Measurements from ENCODE around the gene CABLES2.

The CABLES2 gene

GRCh38 chr20:62403331-62403730 is 3.8 kb downstream of the CABLES2 start:
- no peak for DNase-seq

- DNase-seq, result no peak
Measured at GRCh38 chr20:62402456-62403150, 4.5 kb downstream of the CABLES2 start.

- DNase-seq, result no peak
Measured at GRCh38 chr20:62401331-62401779, 5.7 kb downstream of the CABLES2 start.

GRCh38 chr20:62400541-62400940 is 6.5 kb downstream of the CABLES2 start:
- no peak for DNase-seq

- no peak for DNase-seq
Measured at GRCh38 chr20:62400021-62400420, 7.1 kb downstream of the CABLES2 start.

DNA sequence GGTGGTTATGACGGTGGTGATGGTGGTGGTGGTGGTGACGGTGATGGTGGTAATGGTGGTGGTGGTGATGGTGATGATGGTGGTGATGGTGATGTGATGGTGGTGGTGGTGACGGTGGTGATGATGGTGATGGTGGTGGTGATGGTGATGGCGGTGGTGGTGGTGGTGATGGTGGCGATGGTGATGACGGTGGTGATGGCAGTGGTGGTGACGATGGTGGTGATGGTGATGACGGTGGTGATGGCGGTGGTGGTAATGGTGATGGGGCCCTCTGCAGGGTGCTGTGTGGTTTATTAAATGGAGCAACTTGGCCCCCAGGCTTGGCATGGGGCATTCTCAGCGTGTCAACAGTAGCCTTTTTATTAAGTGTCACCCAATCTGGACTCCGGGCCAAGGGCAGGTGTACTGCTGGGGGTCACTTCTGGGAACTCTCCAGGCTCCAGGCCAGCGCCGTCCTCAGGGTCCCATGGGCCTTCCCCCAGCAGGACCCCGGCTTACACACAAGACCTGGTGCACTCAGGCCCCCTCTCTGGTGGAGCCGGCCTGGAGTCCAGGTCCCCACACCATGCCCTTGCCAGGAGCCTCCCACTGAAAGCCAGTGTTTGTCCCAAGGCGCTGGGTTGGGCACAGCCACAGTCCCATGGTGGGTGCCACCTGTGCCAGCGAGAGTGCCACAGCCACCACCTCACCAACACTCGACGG is 8.8 kb downstream of the CABLES2 start:
- DNase-seq, result no peak

DNA sequence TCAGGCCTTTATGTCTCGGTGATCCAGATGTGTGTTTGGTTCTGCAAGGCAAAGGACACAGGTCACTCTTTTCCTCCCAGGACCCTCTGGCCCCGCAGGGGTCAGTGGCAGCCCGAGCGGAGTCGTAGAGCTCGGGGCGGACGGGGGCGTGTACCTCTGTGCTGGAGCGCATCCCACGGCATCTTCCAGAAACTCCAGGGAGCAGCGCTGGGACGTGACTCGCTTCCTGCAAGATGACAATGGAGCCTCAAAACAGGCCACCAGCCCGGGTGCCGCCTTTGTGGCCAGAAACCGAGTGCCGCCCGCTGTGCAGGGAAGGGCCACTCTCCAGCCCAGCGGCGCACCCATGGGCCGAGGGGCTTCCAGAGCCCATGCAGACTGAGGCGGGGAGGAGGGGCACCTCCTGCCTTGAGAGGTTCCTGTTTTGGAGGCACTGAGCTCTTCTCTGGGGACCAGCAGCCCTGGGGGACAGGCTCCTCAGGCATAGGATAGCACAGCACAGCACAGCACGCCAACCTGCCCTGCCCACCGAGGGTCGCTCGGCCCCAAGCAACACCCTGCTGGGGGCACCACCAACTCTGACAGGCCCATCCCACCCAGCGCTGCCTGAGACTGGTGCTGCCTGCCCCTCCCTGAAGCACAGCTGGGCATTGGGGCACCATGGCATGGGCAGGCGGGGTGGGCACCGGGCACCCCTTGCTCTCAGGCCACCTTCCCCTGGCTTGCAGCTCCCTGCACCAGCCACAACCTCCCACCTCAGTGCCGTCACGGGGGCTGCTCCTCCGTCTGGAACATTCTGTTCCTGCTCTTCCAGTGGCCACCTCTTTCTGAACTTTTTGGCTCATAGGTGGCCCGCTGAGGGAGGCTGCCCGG is 10.5 kb downstream of the CABLES2 start:
- DNase-seq, result no peak

GRCh38 chr20:62395311-62396242 is 11.5 kb downstream of the CABLES2 start:
- no peak for DNase-seq

GRCh38 chr20:62394248-62395245 is 12.5 kb downstream of the CABLES2 start:
- DNase-seq, result no peak

- DNase-seq, result no peak
Measured at GRCh38 chr20:62393830-62394229, 13.3 kb downstream of the CABLES2 start.

- no peak for DNase-seq
Measured at GRCh38 chr20:62393335-62393665, 13.8 kb downstream of the CABLES2 start.

GRCh38 chr20:62392621-62393334 is 14.3 kb downstream of the CABLES2 start:
- no peak for DNase-seq

DNA sequence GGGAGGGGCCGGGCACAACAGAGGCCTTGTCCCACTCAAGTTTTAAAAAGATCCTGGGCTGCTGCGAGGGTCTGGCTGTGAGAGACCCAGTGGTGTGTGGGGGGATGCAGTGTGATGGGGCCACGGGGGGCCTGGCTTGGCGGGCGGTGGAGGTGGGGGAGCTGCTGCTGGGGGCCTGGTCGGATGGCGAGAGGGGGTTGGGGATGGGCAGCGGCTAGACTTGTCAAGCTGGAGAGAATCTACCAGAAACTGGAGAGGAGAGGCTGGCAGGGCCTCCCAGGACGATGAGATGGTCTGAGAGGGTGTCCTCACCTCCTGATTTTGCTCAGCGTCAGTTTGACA is 15.0 kb downstream of the CABLES2 start:
- no peak for DNase-seq

DNA sequence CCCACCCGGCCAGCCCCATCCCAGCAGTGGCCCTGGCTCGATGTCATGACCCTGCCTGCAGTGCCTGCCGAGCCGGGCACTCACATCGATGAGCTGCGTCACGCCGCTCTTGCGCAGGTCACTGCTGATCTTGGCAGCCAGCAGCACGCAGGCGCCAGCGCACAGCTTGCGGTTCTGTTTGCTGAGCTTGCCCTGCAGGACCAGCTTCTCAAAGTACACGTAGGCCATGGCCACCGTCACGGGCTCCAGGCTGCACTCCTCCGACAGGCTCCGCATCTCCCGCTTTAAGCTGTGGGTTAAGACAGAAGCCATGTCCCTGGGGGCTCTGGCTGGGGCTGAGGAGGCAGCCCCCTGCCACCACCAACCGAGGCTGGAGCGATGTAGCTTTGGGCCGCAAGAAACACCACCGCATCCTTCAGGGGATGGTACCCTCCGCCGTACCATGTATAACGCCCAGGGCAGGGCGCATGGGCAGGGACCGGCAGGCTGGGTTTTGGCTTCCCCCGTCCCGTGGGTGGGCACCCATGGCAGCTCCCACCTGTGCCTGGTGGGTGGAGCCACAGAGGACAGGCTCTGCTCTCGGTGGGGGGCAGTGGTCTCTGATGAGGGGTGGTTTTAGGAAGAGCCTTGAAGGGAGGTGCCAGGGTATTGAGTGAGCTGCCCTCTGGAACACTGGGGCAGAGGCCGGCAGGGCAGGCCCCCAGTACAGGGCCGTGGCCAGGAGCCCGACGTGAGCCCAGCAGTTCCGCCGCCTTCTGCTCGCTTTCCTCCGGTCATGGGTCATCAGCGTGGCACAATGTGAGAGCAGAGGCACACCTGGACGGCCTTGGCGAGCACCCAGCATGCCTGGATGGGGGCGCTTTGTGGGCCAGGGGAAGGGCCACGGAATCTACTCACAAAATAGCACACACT is 15.7 kb downstream of the CABLES2 start:
- no peak for DNase-seq

DNA sequence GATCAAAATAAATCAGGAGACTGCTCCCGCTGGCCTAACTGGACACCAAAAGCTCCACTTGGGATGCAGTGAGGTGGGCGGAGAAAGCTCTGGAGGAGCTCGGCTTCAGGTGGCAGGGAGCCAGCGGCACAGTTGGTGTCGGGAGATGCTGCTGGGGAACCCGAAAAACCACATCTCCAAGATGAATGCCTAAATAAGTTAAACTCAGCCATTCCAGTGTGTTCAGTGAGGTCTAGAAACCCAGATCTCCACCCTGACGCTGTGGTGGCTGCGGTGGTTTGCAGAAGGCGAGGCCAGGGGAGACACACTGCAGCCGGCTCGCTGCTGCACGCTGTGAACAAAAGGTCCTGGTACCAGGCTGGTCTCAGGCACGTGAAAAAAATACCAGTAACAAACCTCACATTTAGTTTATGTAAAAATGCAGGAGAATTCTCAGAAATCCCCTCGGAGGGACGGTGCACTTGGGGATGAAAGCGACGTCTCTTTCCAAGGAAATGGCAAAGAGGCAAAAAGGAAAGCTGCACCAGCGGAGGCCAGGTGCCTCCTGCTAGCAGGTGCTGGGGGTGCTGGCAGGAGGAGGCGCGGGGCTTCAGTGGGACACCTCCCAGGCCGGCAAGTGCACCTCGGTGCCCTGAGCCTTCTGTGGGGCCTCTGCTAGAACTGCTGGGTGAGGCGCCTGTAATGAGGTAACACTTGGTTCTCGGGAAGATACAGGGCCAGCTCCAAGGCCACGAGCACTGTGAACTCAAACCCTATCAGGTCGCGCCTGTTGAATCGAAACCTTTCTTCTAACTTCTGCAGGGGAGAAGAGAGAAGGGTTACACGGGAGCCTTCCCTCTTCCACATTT is 16.5 kb downstream of the CABLES2 start:
- no peak for DNase-seq

GRCh38 chr20:62389601-62390087 is 17.4 kb downstream of the CABLES2 start:
- no peak for DNase-seq

GRCh38 chr20:62388839-62389600 is 18.1 kb downstream of the CABLES2 start:
- DNase-seq, result no peak

Measured in activated CD4-positive, alpha-beta T cell treated with anti-CD3 and anti-CD28 coated beads for 48 hours (primary cell).